Fibroblast of peridontal ligament (primary cell): Measurements from ENCODE around the gene ZNF431.
A peak's percentile ranks its signal among the peaks of the same experiment; 100 is the strongest.
"Not testable (repeated sequence)": the region's sequence is repeated elsewhere in the genome, so short reads cannot be mapped to it uniquely, and the experiment has no call there.

ENCODE experiments used
- DNase-seq: peaks from one replicate; pipeline ENCODE4 v3.0.0-alpha.2; 2010; ENCODE audit errors: extremely low read depth

The ZNF431 gene

GRCh38 chr19:21141787-21142464, at the start of gene ZNF431:
ZNF431 (plus strand) TSS chr19:21142040; CDS start chr19:21142184, 144 bp downstream.
- DNase-seq: peak; percentile 94

GRCh38 chr19:21092109-21092508, 49.7 kb upstream of the ZNF431 start:
- peak; percentile 4 for DNase-seq

GRCh38 chr19:21094347-21095025, 47.4 kb upstream of the ZNF431 start:
- no peak for DNase-seq

GRCh38 chr19:21098291-21098690, 43.5 kb upstream of the ZNF431 start:
- no peak for DNase-seq

GRCh38 chr19:21101521-21102242, 40.2 kb upstream of the ZNF431 start:
- DNase-seq: no peak

- DNase-seq: peak; percentile 29
Observed at GRCh38 chr19:21109116-21109515, 32.7 kb upstream of the ZNF431 start.

- DNase-seq: no peak
Observed at GRCh38 chr19:21110183-21110582, 31.7 kb upstream of the ZNF431 start.

GRCh38 chr19:21115430-21115829, 26.4 kb upstream of the ZNF431 start:
- DNase-seq: no peak

GRCh38 chr19:21117041-21117907, 24.6 kb upstream of the ZNF431 start:
- no peak for DNase-seq

GRCh38 chr19:21126078-21126477, 15.8 kb upstream of the ZNF431 start:
- DNase-seq: no peak

- DNase-seq: no peak
Observed at GRCh38 chr19:21127001-21127400, 14.8 kb upstream of the ZNF431 start.

- no peak for DNase-seq
Observed at GRCh38 chr19:21127898-21128297, 13.9 kb upstream of the ZNF431 start.

GRCh38 chr19:21128901-21129698, 12.7 kb upstream of the ZNF431 start:
- no peak for DNase-seq

- DNase-seq: no peak
Observed at GRCh38 chr19:21130097-21130775, 11.6 kb upstream of the ZNF431 start.

- DNase-seq: no peak
Observed at GRCh38 chr19:21133633-21134032, 8.2 kb upstream of the ZNF431 start.

GRCh38 chr19:21134934-21135366, 6.9 kb upstream of the ZNF431 start:
- DNase-seq: no peak

GRCh38 chr19:21135433-21135832, 6.4 kb upstream of the ZNF431 start:
- no peak for DNase-seq

- no peak for DNase-seq
Observed at GRCh38 chr19:21138130-21138529, 3.7 kb upstream of the ZNF431 start.

GRCh38 chr19:21141006-21141405, 834 bp upstream of the ZNF431 start:
- DNase-seq: not testable (repeated sequence)

- DNase-seq: no peak
Observed at GRCh38 chr19:21143428-21143827, 1.6 kb downstream of the ZNF431 start.
